ENCODE measurements around the gene SRD5A1. TPM values are rescaled to one million over a fixed set of nuclear protein-coding genes. Genes with fewer than 3 reads are reported as not detected.

The SRD5A1 gene
- total RNA-seq, 1 donor from 2014 or later, result 16.2 TPM

GRCh38 chr5:6686501-6686900, 53.3 kb downstream of the SRD5A1 start:
- no peaks in the 10 kb centered on the region for H3K36me3 ChIP-seq
- no peaks in the 10 kb centered on the region for H3K4me1 ChIP-seq
- H3K27me3 Mint-ChIP-seq (ENCODE audit: insufficient read depth, low read depth), result peaks cover 10% of the 10 kb centered on the region
- no peaks in the 10 kb centered on the region for H3K9me3 ChIP-seq (ENCODE audit: low read depth)
- peaks cover 10% of the 10 kb centered on the region for H4K20me1 ChIP-seq (ENCODE audit: low read depth)
- DNase-seq (ENCODE audit: low spot score), result no peak
- peak overlapping the region; percentile 30 for H3K4me3 Mint-ChIP-seq
- no peaks in the 10 kb centered on the region for H3K9me3 Mint-ChIP-seq
- no peak overlapping the region for H3K4me2 ChIP-seq
- no peak overlapping the region for H3K9ac ChIP-seq
- H3K27ac Mint-ChIP-seq, result no peak overlapping the region
- H3K4me1 Mint-ChIP-seq, result peaks cover 8% of the 10 kb centered on the region
- no peaks in the 10 kb centered on the region for H3K36me3 Mint-ChIP-seq
- H3K4me3 ChIP-seq, result peak overlapping the region; percentile 66
- H3K79me2 ChIP-seq (ENCODE audit: low read depth), result no peaks in the 10 kb centered on the region
- H3K27ac ChIP-seq, result no peak overlapping the region
- TF ChIP-seq EZH2phosphoT487 (IDR thresholded peaks at IDR 0.05) (no peak), CTCF (IDR thresholded peaks at IDR 0.05) (no peak), EZH2 (IDR thresholded peaks at IDR 0.05) (no peak)
- no peak overlapping the region for H2AFZ ChIP-seq (replicated peaks)
- H3K27me3 ChIP-seq, result peaks cover 59% of the 10 kb centered on the region
- H3F3A ChIP-seq (ENCODE audit: low read depth), result peaks cover 7% of the 10 kb centered on the region

DNA sequence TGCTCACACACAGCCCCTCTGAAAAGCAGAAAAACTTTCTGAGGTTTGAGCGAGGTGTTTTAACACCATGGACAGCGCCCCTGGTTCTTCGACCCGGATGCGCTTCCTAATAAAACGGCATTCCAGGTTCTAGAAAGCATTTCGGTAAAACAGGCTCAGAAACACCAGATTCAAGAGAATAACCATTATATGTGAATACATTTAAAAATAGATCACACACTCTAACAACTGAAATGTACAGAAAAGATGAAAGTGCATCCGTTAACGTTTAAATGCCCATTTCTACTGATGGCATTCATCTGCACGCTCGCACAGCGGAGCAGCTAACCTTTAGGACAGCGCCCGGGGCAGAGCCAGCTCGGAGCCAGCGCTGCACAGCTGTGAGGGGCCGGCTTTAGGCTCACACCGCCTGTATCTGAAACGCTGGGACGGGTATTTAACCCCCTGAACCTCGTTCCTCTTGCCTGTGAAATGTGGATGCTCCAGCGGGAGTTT, 53.7 kb downstream of the SRD5A1 start:
- Histone ChIP-seq H3K9me3 (ENCODE audit: low read depth) (no peaks in the 10 kb centered on the region), H3K36me3 (no peaks in the 10 kb centered on the region), H4K20me1 (ENCODE audit: low read depth) (peaks cover 10% of the 10 kb centered on the region), H3K79me2 (ENCODE audit: low read depth) (no peaks in the 10 kb centered on the region), H3F3A (ENCODE audit: low read depth) (peaks cover 7% of the 10 kb centered on the region), H3K27me3 (peaks cover 63% of the 10 kb centered on the region), H3K4me3 (peak overlapping the region; percentile 66), H3K4me1 (no peaks in the 10 kb centered on the region), H2AFZ (replicated peaks) (no peak overlapping the region), H3K27ac (no peak overlapping the region), H3K4me2 (peak overlapping the region; percentile 96), H3K9ac (no peak overlapping the region)
- peaks cover 8% of the 10 kb centered on the region for H3K4me1 Mint-ChIP-seq
- peak; percentile 41 for TF ChIP-seq EZH2 (IDR thresholded peaks at IDR 0.05)
- TF ChIP-seq CTCF (IDR thresholded peaks at IDR 0.05), result no peak
- H3K27me3 Mint-ChIP-seq (ENCODE audit: insufficient read depth, low read depth), result peaks cover 8% of the 10 kb centered on the region
- peak; percentile 86 for DNase-seq (ENCODE audit: low spot score)
- H3K36me3 Mint-ChIP-seq, result no peaks in the 10 kb centered on the region
- H3K27ac Mint-ChIP-seq, result no peak overlapping the region
- peak overlapping the region; percentile 30 for H3K4me3 Mint-ChIP-seq
- H3K9me3 Mint-ChIP-seq, result no peaks in the 10 kb centered on the region

- no peak overlapping the region for H3K27ac Mint-ChIP-seq
- Histone ChIP-seq H3K27ac (no peak overlapping the region), H3K36me3 (no peaks in the 10 kb centered on the region), H3K4me2 (peak overlapping the region; percentile 96), H2AFZ (replicated peaks) (no peak overlapping the region), H4K20me1 (ENCODE audit: low read depth) (peaks cover 10% of the 10 kb centered on the region), H3K4me3 (peak overlapping the region; percentile 66), H3K79me2 (ENCODE audit: low read depth) (no peaks in the 10 kb centered on the region), H3K27me3 (peaks cover 69% of the 10 kb centered on the region), H3K9me3 (ENCODE audit: low read depth) (no peaks in the 10 kb centered on the region), H3F3A (ENCODE audit: low read depth) (peaks cover 7% of the 10 kb centered on the region), H3K9ac (no peak overlapping the region), H3K4me1 (no peaks in the 10 kb centered on the region)
- H3K27me3 Mint-ChIP-seq (ENCODE audit: insufficient read depth, low read depth), result peaks cover 6% of the 10 kb centered on the region
- no peak for DNase-seq (ENCODE audit: low spot score)
- peak overlapping the region; percentile 30 for H3K4me3 Mint-ChIP-seq
- no peaks in the 10 kb centered on the region for H3K36me3 Mint-ChIP-seq
- H3K9me3 Mint-ChIP-seq, result no peaks in the 10 kb centered on the region
- TF ChIP-seq CTCF (IDR thresholded peaks at IDR 0.05) (no peak), EZH2phosphoT487 (IDR thresholded peaks at IDR 0.05) (no peak), EZH2 (IDR thresholded peaks at IDR 0.05) (no peak)
- peaks cover 8% of the 10 kb centered on the region for H3K4me1 Mint-ChIP-seq
These were observed 54.3 kb downstream of the SRD5A1 start for GRCh38 chr5:6687505-6687904.

Measured in neural progenitor cell (in vitro differentiated cells).